Nephron (organoid): ENCODE measurements around the gene PCGF3.
A peak's percentile ranks its signal among the peaks of the same experiment; 100 is the strongest.

Experiments used
- H3K27ac Mint-ChIP-seq, 3 experiments: 2 replicates each; pipeline ENCODE4 v1.8.0; 2020; ENCODE audit warnings: mixed read lengths in 3 of 3, mild to moderate bottlenecking in 2 of 3, moderate library complexity in 1 of 3
- H3K27me3 Mint-ChIP-seq: 2 replicates; pipeline ENCODE4 v1.8.0; 2021; ENCODE audit warnings: low read depth, mild to moderate bottlenecking, moderate library complexity, mixed read lengths
- H3K36me3 Mint-ChIP-seq: 2 replicates; pipeline ENCODE4 v1.8.0; 2020; ENCODE audit warnings: low read depth, mixed read lengths
- H3K4me1 Mint-ChIP-seq: 2 replicates; pipeline ENCODE4 v1.8.0; 2020; ENCODE audit warnings: mixed read lengths
- H3K4me3 Mint-ChIP-seq, 3 experiments: 2 replicates each; pipeline ENCODE4 v1.8.0; 2020; ENCODE audit warnings: mild to moderate bottlenecking in 3 of 3, mixed read lengths in 3 of 3, moderate library complexity in 2 of 3
- H3K9me3 Mint-ChIP-seq: 2 replicates; pipeline ENCODE4 v1.8.0; 2020; ENCODE audit warnings: mixed read lengths
- TF ChIP-seq, protein P1 (sequence below), 3 experiments: fragments of 200-600 bp; sonication (generic); IDR thresholded peaks; one replicate each; pipeline ENCODE4 v1.5.0; 2021; ENCODE audit warnings: antibody characterized with exemption in 3 of 3; ENCODE audit not compliant: unreplicated experiment in 3 of 3

Gene PCGF3

DNA sequence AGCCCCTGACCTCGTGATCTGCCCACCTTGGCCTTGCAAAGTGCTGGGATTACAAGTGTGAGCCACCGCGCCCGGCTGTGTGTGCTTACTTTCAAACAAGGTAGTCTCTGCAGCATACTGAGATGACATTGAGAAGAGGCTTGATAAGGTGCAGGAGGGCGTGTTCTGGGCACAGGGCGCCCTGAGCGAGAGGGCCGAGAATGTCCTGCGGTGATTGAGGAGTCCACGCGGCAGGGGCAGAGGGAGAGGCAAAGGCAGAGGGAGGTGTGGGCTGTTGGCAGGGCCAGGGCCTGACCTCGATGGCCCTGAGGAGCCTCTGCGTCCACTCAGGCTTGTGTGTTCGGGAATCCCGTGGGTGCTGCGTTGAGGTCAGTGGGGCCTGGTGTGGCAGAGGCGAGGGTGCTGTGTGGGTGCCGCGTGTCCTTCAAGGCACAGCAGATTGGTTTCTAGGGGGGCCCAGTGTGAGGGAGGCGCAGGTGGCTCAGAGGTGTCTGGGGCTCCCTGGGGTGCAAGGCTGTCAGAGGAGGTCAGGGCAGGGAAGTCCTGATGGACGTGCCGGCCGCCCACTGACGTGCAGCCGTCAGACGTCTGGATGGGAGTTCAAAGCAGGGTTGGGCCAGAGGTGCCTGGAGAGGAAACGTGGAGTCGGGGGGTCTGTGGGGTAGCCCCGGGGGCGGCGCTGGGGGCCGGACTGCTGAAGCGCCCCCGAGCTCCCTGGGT lies 12.1 kb downstream of the PCGF3 start:
- H3K27me3 Mint-ChIP-seq: no peaks in the 10 kb centered on the region
- peaks cover 41% of the 10 kb centered on the region for H3K36me3 Mint-ChIP-seq
- peak overlapping the region in 1 of 3 experiments; percentile 63 for H3K27ac Mint-ChIP-seq
- TF ChIP-seq, protein P1, sequence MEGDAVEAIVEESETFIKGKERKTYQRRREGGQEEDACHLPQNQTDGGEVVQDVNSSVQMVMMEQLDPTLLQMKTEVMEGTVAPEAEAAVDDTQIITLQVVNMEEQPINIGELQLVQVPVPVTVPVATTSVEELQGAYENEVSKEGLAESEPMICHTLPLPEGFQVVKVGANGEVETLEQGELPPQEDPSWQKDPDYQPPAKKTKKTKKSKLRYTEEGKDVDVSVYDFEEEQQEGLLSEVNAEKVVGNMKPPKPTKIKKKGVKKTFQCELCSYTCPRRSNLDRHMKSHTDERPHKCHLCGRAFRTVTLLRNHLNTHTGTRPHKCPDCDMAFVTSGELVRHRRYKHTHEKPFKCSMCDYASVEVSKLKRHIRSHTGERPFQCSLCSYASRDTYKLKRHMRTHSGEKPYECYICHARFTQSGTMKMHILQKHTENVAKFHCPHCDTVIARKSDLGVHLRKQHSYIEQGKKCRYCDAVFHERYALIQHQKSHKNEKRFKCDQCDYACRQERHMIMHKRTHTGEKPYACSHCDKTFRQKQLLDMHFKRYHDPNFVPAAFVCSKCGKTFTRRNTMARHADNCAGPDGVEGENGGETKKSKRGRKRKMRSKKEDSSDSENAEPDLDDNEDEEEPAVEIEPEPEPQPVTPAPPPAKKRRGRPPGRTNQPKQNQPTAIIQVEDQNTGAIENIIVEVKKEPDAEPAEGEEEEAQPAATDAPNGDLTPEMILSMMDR (IDR thresholded peaks at IDR 0.05; ENCODE audit: unreplicated experiment in 3 of 3): no peak
- no peaks in the 10 kb centered on the region for H3K9me3 Mint-ChIP-seq
- H3K4me3 Mint-ChIP-seq: peak overlapping the region in 2 of 3 experiments; percentile 4 to 37
- H3K4me1 Mint-ChIP-seq: peaks cover 34% of the 10 kb centered on the region

DNA sequence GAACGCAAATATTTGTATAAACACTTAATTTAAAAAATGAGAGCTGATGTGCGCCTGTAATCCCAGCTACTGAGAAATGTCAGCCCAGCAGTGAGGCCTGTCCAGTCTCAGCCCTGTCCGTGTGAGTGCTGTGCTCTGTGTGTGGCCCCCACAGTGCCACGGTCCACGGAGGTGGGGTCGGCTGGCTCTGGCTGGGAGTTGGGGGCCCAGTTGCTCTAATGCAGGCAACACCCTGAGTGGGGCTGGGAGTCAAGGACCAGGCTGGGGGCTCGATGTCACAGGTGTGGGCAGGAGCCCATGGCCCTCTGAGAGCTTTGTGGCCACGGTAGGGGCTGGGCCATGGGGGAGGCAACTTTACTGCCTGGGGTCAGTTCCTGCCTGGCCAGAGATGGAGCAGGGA lies 12.8 kb downstream of the PCGF3 start:
- Mint-ChIP-seq H3K4me1 (peaks cover 39% of the 10 kb centered on the region), H3K9me3 (no peaks in the 10 kb centered on the region), H3K36me3 (peaks cover 48% of the 10 kb centered on the region), H3K27ac (no peak overlapping the region), H3K4me3 (no peak overlapping the region), H3K27me3 (no peaks in the 10 kb centered on the region)
- TF ChIP-seq, protein P1 (IDR thresholded peaks at IDR 0.05; ENCODE audit: unreplicated experiment in 3 of 3): no peak

DNA sequence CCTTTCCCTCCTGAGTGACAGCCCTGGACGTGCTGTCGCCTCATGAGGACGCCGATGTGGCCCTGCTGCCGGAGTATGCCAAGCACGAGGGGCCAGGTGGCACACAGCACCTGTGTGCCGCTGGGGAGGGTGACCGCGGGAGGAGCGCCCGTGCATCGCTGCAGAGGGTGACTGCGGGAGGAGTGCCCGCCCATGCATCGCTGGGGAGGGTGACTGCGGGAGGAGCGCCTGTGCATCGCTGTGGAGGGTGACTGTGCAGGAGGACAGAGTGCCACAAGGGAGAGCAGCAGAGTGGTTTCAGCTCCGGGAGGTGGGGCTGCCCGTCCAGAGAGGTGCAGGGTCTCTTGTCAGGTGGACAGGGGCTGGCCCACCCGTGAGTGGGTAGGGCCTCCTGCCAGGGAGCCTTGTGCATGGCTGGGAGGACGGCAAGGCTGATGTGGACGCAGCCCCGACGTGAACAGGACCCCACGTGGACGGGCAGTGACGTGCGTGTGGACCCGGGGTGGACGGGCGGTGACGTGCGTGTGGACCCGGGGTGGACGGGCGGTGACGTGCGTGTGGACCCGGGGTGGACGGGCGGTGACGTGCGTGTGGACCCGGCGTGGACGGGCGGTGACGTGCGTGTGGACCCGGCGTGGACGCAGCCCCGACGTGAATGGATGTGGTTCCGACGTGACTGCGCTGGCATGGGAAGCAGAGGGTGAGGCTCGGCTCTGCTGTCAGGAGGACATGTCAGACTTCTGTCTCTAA lies 14.7 kb downstream of the PCGF3 start:
- peaks cover 47% of the 10 kb centered on the region for H3K4me1 Mint-ChIP-seq
- no peaks in the 10 kb centered on the region for H3K9me3 Mint-ChIP-seq
- H3K27me3 Mint-ChIP-seq: no peaks in the 10 kb centered on the region
- TF ChIP-seq, protein P1 (IDR thresholded peaks at IDR 0.05; ENCODE audit: unreplicated experiment in 3 of 3): no peak
- H3K27ac Mint-ChIP-seq: peak overlapping the region; percentile 51 to 74 (median 58)
- H3K36me3 Mint-ChIP-seq: peaks cover 52% of the 10 kb centered on the region
- no peak overlapping the region for H3K4me3 Mint-ChIP-seq

DNA sequence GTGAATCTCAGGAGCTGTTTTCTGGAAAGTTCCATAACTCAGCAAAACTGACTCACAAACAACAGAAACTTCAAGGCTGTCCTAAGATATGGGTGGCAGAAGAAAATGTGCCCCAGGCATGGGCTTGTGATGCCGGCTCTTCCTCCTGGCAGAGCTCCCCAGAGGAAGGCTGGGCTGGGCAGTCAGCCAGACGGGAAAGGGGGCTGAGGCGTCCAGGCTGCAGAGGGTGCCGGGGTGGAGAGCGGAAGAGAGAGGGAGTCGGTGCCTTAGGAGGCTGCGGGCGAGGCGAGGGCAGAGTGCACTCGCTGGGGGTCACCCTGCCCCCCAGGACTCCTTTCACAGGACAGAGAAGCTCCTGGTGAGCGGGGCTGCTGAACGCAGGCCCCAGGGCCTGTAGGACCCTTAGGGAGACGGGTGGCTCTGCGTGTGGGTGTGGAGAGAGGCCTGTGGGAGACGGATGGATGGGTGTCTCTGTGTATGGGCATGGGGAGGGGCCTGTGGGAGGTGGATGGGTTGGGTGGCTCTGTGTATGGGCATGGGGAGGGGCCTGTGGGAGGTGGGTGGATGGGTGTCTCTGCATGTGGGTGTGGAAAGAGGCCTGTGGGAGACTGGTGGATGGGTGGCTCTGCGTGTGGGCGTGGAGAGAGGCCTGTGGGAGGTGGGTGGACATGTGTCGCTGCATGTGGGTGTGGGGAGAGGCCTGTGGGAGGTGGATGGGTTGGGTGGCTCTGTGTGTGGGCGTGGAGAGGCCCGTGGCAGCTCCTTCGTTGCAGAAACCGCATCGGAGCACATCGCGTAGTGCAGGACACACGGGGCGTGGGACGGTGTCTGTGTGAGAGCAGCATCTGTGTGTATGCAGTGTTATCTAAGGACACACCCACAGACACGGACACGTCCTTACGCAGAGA lies 15.9 kb downstream of the PCGF3 start:
- Mint-ChIP-seq H3K27ac (peak overlapping the region; percentile 55 to 76 (median 74)), H3K36me3 (peaks cover 55% of the 10 kb centered on the region), H3K4me3 (peak overlapping the region in 1 of 3 experiments; percentile 30), H3K4me1 (peaks cover 53% of the 10 kb centered on the region), H3K9me3 (no peaks in the 10 kb centered on the region), H3K27me3 (no peaks in the 10 kb centered on the region)
- TF ChIP-seq, protein P1 (IDR thresholded peaks at IDR 0.05; ENCODE audit: unreplicated experiment in 3 of 3): no peak

DNA sequence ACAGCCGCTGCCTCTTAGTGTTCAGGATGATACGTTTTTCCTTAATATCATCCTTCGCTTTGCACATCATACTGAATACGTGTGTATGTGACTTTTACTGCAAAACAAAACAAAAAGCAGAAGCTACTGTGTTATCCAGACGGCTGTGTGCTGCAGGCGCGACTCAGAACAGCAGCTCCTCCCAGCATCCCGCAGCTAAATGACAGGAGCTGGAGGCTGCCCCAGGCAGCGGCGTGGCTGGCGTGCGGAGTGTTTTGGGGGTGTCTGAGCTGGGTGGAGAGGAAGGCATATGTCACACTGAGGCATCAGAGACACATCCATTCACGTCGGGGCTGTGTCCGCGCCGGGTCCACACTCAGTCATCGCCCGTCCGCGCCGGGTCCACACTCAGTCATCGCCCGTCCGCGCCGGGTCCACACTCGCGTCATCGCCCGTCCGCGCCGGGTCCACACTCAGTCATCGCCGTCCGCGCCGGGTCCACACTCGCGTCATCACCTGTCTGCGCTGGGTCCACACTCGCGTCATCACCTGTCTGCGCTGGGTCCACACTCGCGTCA lies 16.6 kb downstream of the PCGF3 start:
- Mint-ChIP-seq H3K27ac (peak overlapping the region; percentile 55 to 76 (median 74)), H3K27me3 (no peaks in the 10 kb centered on the region), H3K9me3 (no peaks in the 10 kb centered on the region), H3K4me3 (no peak overlapping the region), H3K4me1 (peaks cover 60% of the 10 kb centered on the region), H3K36me3 (peaks cover 60% of the 10 kb centered on the region)
- TF ChIP-seq, protein P1 (IDR thresholded peaks at IDR 0.05; ENCODE audit: unreplicated experiment in 3 of 3): no peak
